GM06990 (cell line): ENCODE results near the gene SUSD3.

ENCODE experiments used
- DNase-seq: peaks from one replicate; pipeline ENCODE4 v3.0.0-alpha.2; 2011; ENCODE audit not compliant: insufficient read length; ENCODE audit errors: extremely low read depth
- H3K27me3 ChIP-seq: replicated peaks from 2 replicates; pipeline ENCODE4 v1.6.0; 2011; ENCODE audit warnings: low read length; ENCODE audit not compliant: control insufficient read depth, insufficient read depth
- H3K36me3 ChIP-seq: 2 replicates; pipeline ENCODE4 v1.5.1; 2011; ENCODE audit warnings: low read length; ENCODE audit not compliant: control insufficient read depth, insufficient read depth
- H3K4me3 ChIP-seq: replicated peaks from 2 replicates; pipeline ENCODE4 v1.5.1; 2011; ENCODE audit warnings: low read depth, mild to moderate bottlenecking, control low read depth, low read length
- TF ChIP-seq, protein P1 (sequence below): IDR thresholded peaks from 2 replicates; pipeline ENCODE4 v1.5.1; 2011; ENCODE audit warnings: low read length, control low read depth, mild to moderate bottlenecking, inconsistent platforms; ENCODE audit not compliant: insufficient read depth, poor library complexity, severe bottlenecking

SUSD3 gene

DNA sequence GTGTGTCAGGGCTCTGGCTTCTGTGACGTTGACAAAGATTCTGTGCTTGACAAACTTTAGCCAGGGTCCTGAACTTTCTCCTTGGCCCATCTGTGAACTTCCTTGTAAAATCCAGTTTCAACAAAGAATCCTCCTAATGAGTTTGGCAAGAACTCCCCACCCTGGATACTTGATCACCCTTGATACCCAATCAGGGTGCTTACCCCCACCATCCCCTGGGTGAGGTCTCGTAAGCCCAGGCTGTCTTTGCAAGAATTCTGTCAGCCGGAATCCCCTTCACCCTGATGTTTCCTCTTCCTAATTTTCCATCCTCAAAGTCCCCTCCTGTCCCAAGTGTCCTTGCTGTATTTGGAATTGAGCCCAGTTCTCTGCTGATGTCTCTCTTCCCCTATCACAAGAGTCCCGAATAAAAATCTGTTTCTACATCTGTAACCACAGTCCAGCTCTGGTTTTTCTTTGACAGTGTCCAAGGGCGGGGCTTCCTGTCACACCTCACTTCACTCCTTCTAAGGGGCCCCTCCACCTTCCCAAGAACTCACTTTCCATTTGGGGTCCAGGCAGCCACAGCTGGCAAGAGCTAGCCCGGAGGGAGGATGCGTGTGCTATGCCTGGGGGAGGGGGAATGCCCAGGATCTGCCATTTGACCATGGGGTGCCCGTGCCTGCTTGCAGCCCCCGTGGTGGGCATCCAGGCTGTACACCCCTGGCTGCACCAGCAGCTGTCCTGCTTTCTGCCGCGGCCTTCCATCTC, 34.8 kb downstream of the SUSD3 start:
- DNase-seq: peak; percentile 55
- H3K4me3 ChIP-seq: no peak overlapping the region
- no peaks in the 10 kb centered on the region for H3K36me3 ChIP-seq
- TF ChIP-seq, protein P1, sequence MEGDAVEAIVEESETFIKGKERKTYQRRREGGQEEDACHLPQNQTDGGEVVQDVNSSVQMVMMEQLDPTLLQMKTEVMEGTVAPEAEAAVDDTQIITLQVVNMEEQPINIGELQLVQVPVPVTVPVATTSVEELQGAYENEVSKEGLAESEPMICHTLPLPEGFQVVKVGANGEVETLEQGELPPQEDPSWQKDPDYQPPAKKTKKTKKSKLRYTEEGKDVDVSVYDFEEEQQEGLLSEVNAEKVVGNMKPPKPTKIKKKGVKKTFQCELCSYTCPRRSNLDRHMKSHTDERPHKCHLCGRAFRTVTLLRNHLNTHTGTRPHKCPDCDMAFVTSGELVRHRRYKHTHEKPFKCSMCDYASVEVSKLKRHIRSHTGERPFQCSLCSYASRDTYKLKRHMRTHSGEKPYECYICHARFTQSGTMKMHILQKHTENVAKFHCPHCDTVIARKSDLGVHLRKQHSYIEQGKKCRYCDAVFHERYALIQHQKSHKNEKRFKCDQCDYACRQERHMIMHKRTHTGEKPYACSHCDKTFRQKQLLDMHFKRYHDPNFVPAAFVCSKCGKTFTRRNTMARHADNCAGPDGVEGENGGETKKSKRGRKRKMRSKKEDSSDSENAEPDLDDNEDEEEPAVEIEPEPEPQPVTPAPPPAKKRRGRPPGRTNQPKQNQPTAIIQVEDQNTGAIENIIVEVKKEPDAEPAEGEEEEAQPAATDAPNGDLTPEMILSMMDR: no peak
- no peaks in the 10 kb centered on the region for H3K27me3 ChIP-seq

DNA sequence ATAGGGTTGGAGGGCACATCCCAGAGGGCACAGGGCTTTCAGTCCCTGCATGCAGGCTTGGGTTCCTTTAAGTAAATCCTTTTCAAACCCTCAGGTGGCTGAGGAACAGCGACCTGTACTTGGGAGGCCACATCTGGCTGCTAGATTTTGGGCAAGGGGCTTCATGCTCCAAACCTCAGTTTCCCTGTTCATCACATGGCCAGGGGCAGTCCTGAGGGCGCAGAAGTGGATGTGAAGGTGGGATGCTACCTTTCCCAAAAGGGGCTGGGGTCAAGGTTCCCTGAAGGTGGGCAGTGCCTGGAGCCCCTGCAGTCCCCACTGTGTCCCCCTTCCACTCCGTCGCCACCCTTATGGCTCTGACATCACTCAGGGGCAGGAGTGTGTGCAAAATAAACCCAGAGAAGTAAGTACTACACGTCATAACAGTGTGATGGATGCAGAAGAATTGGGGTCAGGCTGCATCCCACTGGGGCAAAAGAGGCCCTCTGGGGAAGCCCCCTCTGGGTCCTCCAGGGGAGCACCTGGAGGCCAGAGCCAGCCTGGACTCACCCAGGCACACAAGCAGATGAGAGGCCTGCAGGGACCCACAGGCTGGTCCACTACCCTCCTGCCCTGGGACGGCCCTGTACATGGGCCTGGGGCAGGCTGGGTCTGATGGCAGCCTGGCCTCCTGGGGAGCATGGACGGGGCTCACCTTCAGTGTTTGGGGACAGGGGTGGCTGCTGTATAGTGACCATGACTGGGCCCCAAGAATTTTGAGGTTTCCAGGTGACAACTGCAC, 35.6 kb downstream of the SUSD3 start:
- Histone ChIP-seq H3K4me3 (no peak overlapping the region; the same call in 1 of the 2 replicates), H3K36me3 (no peaks in the 10 kb centered on the region), H3K27me3 (no peaks in the 10 kb centered on the region)
- TF ChIP-seq, protein P1: no peak
- DNase-seq: no peak

DNA sequence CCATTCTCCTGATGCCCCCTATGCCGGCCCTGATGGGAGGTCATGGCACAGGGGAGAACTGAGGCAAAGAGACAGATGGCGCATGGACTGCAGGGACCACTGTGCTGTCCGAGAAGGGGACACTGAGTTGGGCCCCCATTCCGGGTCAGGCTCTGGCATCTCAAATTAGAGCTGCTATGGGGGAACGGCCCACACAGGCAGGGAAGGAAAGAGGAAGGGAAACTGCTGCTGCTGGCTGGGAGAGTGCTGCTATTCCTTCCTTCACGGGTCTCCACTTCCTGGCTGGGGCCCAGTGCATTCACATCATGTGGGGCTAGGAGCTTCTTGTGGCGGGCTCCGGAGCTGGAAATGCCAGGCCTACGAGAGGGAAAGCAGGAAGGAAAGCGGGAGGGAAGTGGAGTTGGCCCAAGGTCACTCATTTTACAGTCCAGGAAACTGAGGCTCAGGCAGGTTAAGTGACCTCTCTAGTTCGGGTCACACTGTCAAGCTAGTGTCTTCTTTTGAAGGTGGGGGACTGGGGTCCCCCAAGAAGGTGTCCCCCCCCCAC, 36.2 kb downstream of the SUSD3 start:
- DNase-seq: peak; percentile 69
- Histone ChIP-seq H3K27me3 (no peaks in the 10 kb centered on the region), H3K36me3 (no peaks in the 10 kb centered on the region), H3K4me3 (peak overlapping the region; percentile 63)
- TF ChIP-seq, protein P1: no peak

DNA sequence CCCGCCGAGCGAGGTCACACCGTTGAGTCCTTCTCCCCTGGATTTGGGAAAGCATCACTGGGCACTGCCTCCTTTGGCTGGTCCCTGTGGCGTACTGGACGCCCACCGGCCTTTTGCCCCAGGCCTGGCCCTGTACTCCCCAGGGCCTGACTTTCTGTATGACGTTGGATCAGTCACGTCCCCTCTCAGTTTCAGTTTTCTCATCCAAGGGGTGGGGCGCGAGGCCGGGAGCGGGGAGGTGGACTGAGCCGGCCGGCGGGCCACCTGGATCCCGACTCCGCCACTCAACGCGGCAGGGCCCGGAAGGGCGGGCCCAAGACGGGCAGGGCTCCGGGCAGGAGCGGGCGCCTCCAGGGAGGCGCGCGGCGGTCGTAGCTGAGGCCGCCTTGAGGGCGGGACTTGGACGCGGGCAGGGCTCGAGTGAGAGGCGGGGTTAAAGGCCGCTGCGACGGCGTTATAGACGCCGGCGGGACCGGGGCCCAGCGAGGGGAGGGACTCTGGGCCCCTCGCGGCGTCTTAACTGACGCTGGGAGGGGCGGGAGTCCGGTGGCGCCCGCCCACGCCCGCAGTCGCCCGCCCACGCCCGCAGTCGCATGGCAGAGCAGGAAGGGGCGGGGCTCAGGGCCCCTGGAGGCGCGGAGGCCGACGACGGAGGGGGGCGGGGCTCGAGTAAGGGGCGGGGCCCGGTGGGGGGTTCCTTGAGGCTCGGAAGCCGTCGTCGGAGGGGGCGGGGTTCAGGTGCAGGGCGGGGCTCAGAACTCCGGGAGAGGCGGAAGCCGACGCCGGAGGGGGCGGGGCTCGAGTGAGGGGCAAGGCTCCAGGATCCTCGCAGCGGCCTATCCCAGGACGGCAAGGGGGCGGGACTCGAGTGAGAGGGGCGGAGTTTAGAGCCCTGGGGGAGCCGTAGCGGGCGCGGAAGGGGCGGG, 37.0 kb downstream of the SUSD3 start:
- TF ChIP-seq, protein P1: no peak
- Histone ChIP-seq H3K36me3 (no peaks in the 10 kb centered on the region), H3K27me3 (no peaks in the 10 kb centered on the region), H3K4me3 (peak overlapping the region; percentile 63)
- DNase-seq: peak; percentile 98

DNA sequence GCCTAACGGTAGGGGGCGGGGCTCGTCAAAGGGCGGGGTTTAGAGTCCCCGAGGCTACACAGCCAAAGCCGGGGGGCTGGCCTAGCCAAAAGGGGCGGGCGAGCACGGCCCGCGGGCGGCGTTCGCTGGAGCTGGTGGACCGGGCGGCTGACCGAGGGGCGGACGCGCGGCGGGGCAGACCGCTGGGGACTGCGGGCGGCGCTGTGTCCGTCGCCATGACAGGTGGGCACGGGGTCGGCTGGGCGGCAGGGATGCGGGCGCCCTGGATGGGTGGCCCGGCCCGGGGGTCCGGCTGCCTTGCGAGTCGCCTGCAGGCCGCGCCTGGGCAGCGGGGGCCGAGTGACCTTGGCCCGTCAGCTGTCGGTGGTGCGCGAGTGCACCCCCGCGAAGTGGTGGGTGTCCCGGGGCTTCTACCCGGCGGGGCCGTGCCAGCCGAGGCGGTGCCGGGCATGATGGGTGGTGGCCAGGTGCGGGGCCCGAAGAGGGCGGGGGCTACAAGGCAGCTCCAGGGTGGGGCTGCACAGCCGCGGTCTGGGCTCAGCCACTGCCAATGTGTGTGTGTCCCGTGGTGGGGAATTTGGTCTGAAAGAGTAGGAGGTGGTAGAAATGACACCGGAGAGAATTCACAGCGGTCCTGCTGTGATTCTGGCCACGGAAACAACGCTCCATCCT, 37.8 kb downstream of the SUSD3 start, which contains the start of gene CARD19:
TSS of gene CARD19 (plus strand) at position 87 of the 672 bp plus-strand sequence. CDS start at position 216, 129 bp downstream.
- DNase-seq: no peak
- H3K27me3 ChIP-seq: no peaks in the 10 kb centered on the region
- H3K36me3 ChIP-seq: no peaks in the 10 kb centered on the region
- H3K4me3 ChIP-seq: peak within 1 kb of the TSS; percentile 77
- TF ChIP-seq, protein P1: no peak
